ENCODE results near the gene MGLL.
A peak's percentile ranks its signal among the peaks of the same experiment; 100 is the strongest.
"Not testable (repeated sequence)": the region's sequence is repeated elsewhere in the genome, so short reads cannot be mapped to it uniquely, and the experiment has no call there.

The MGLL gene

GRCh38 chr3:127663151-127663550 lies 159.2 kb downstream of the MGLL start:
- DNase-seq (ENCODE audit: low spot score) (no peak), FAIRE-seq (no peak)

GRCh38 chr3:127662001-127662469 lies 160.3 kb downstream of the MGLL start:
- FAIRE-seq = no peak
- no peak for DNase-seq (ENCODE audit: low spot score)

GRCh38 chr3:127661600-127661999 lies 160.7 kb downstream of the MGLL start:
- FAIRE-seq = no peak
- DNase-seq (ENCODE audit: low spot score) = no peak

DNA sequence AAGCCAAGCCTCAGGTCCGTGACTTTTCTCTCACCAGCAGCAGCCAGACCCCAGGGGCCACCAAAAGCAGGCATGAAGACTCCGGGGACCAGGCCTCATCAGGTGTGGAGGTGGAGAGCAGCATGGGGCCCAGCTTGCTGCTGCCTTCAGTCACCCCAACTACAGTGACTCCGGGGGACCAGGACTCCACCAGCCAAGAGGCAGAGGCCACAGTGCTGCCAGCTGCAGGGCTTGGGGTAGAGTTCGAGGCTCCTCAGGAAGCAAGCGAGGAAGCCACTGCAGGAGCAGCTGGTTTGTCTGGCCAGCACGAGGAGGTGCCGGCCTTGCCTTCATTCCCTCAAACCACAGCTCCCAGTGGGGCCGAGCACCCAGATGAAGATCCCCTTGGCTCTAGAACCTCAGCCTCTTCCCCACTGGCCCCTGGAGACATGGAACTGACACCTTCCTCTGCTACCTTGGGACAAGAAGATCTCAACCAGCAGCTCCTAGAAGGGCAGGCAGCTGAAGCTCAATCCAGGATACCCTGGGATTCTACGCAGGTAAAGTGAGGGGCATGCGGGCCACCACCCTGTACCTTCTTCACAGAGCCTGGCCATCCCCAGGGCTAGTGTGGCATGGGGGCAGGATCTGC lies 161.6 kb downstream of the MGLL start:
- no peak for FAIRE-seq
- DNase-seq (ENCODE audit: low spot score) = no peak

- no peak for FAIRE-seq
Measured at GRCh38 chr3:127658234-127658633, 164.1 kb downstream of the MGLL start.

DNA sequence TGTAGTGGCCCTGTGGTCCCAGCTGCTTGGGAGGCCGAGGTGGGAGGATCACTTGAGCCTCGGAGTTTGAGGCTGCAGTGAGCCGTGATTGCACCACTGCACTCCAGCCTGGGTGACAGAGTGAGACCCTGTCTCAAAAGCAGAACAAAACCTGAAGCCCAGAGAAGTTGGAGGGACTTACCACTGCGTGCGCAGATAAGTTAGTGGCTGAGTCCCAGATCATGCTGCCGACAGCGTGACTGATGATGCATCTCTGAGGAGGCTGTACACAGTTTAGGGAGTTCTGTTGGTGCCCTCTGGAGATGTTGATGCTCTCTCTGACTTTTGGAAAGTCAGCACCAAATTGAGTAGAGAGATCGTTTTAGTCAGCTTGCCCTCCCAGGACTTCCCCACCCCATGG lies 165.4 kb downstream of the MGLL start:
- DNase-seq (ENCODE audit: low spot score) (no peak), FAIRE-seq (no peak)

More at GRCh38 chr3:127658234-127658633, 164.1 kb downstream of the MGLL start:
- DNase-seq (ENCODE audit: low spot score) = no peak

GRCh38 chr3:127655641-127656040 lies 166.7 kb downstream of the MGLL start:
- no peak for DNase-seq (ENCODE audit: low spot score)
- FAIRE-seq = no peak

DNA sequence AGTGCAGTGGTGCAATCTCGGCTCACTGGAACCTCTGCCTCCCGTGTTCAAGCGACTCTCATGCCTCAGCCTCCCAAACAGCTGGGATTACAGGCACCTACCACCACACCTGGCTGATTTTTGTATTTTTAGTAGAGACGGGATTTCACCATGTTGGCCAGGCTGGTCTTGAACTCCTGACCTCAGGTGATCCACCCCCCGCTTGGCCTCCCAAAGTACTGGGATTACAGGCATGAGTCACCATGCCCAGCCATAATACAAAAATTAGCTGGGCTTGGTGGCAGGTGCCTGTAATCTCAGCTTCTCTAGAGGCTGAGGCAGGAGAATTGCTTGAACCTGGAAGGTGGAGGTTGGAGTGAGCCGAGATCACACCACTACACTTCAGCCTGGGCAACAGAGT lies 167.3 kb downstream of the MGLL start:
- DNase-seq (ENCODE audit: low spot score); FAIRE-seq: not testable (repeated sequence)

- DNase-seq (ENCODE audit: low spot score) (no peak), FAIRE-seq (no peak)
Measured at GRCh38 chr3:127654374-127654773, 167.9 kb downstream of the MGLL start.

GRCh38 chr3:127652246-127652995 lies 169.9 kb downstream of the MGLL start:
- FAIRE-seq (no peak), DNase-seq (ENCODE audit: low spot score) (peak; percentile 39)

GRCh38 chr3:127651516-127652172 lies 170.7 kb downstream of the MGLL start:
- DNase-seq (ENCODE audit: low spot score) (no peak), FAIRE-seq (no peak)

DNA sequence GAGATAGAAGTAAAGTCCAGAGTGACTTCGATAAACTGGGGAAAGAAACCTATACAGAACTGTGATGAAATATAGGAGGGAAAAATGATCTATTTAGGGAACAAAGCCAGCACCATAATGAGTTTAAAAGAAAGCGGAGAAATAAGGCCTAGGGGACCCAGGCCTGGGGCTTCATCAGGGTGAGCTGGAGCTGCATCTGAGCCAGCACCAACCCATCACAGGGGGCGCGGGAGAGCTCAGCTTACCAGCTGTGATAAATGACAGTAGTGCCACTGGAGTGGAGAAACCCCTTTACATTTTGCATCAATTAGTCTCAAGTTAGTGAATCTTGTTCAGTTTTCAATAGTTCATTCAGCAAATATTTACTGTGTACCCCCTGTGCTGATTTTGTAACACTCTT lies 172.1 kb downstream of the MGLL start:
- DNase-seq (ENCODE audit: low spot score) (no peak), FAIRE-seq (no peak)

DNA sequence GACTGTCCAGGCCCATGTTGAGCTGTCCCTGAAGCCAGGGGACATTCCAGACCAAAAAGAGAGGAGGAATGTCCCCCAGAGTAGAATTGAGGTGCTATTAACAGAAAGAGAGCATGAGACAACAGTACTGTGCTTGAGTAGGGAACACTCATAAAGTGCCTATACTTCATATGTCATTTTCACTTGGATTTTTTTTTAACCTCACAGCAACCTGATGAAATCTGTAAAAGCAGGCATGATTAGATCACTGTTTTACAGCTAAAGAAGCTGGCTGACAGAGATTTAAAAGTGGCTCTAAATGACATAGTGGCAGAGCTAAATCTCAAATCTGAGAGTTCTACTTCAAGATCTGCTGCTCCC lies 174.5 kb downstream of the MGLL start:
- DNase-seq (ENCODE audit: low spot score) = no peak
- no peak for FAIRE-seq

GRCh38 chr3:127647166-127647844 lies 175.0 kb downstream of the MGLL start:
- FAIRE-seq (no peak), DNase-seq (ENCODE audit: low spot score) (no peak)

DNA sequence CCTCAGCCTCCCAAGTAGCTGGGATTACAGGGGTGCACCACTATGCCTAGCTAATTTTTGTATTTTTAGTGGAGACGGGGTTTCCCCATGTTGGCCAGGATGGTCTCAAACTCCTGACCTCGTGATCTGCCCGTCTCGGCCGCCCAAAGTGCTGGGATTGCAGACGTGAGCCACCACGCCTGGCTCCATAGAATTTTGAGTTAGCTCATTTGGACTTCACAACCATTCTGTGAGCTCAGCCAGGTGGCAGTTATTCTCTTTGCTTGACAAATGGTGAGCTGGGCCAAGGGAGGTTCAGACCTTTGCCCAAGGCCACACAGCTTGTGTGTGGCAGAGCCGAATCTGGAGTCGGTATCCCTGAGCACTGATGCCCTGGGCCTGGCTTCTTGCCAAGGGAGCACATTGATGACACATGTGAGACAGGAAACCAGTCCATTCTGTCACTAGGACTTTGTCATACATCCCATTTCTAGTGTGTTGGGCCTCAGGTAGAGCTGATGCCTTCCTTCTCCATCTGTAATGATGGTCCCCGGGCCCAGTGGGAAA lies 175.7 kb downstream of the MGLL start:
- DNase-seq (ENCODE audit: low spot score) = no peak
- FAIRE-seq = no peak

GRCh38 chr3:127645371-127646015 lies 176.8 kb downstream of the MGLL start:
- no peak for FAIRE-seq
- DNase-seq (ENCODE audit: low spot score) = no peak

GRCh38 chr3:127644641-127645370 lies 177.5 kb downstream of the MGLL start:
- FAIRE-seq (no peak), DNase-seq (ENCODE audit: low spot score) (no peak)

DNA sequence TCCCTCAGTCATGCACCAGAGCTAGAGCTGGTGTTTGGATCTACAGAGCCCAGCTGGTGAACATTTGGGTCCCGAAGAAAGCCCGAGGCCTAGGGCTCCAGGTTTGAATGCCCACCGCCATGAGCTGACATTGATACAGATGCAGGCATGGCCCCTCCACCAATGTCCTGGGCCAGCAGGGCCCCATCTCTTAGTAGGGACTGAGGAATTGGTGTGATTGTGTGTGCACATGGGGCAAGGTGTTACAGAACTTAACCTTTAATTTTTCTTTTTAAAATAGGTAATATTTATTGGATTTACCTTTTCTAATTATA lies 182.3 kb downstream of the MGLL start:
- FAIRE-seq (no peak), DNase-seq (ENCODE audit: low spot score) (no peak)

- DNase-seq (ENCODE audit: low spot score) (no peak), FAIRE-seq (no peak)
Measured at GRCh38 chr3:127639173-127640041, 182.9 kb downstream of the MGLL start.

Data from RCC 7860 (cell line).